DOHH2 (cell line): ENCODE results near the gene SOST.

Experiments
- H3F3A ChIP-seq: fragments of 200-600 bp; sonication (generic), shearing (Covaris generic); 2 replicates; pipeline ENCODE4 v1.6.0; 2016; ENCODE audit warnings: antibody characterized with exemption, mild to moderate bottlenecking; ENCODE audit not compliant: control insufficient read depth, insufficient read depth
- H3K27ac ChIP-seq: fragments of 200-600 bp; sonication (generic); 2 replicates; pipeline ENCODE4 v1.5.1; 2014; ENCODE audit warnings: low read depth, mild to moderate bottlenecking, low read length, moderate library complexity
- H3K27me3 ChIP-seq: fragments of 200-600 bp; sonication (generic); 2 replicates; pipeline ENCODE4 v1.6.1; 2014; ENCODE audit warnings: mild to moderate bottlenecking, low read length, mixed read lengths; ENCODE audit not compliant: control insufficient read depth
- H3K36me3 ChIP-seq: fragments of 200-600 bp; sonication (generic); 2 replicates; pipeline ENCODE4 v1.6.1; 2014; ENCODE audit warnings: mild to moderate bottlenecking, low read length, moderate library complexity, mixed read lengths; ENCODE audit not compliant: control insufficient read depth
- H3K4me1 ChIP-seq: fragments of 200-600 bp; sonication (generic); 2 replicates; pipeline ENCODE4 v1.6.1; 2014; ENCODE audit warnings: mild to moderate bottlenecking, low read length, mixed read lengths; ENCODE audit not compliant: control insufficient read depth
- H3K4me2 ChIP-seq: fragments of 200-600 bp; sonication (generic); 2 replicates; pipeline ENCODE4 v1.6.0; 2014; ENCODE audit warnings: mild to moderate bottlenecking, low read length, moderate library complexity
- H3K4me3 ChIP-seq: fragments of 200-600 bp; sonication (generic); 2 replicates; pipeline ENCODE4 v1.5.1; 2014; ENCODE audit warnings: mild to moderate bottlenecking, low read length, mixed read lengths
- H3K79me2 ChIP-seq: fragments of 200-600 bp; sonication (generic); 2 replicates; pipeline ENCODE4 v1.6.1; 2014; ENCODE audit warnings: mild to moderate bottlenecking, low read length, mixed read lengths; ENCODE audit not compliant: control insufficient read depth
- H3K9me2 ChIP-seq: fragments of 200-600 bp; sonication (generic); replicated peaks from 2 replicates; pipeline ENCODE4 v1.6.1; 2014; ENCODE audit warnings: mild to moderate bottlenecking, low read length, mixed read lengths; ENCODE audit not compliant: control insufficient read depth
- H3K9me3 ChIP-seq: fragments of 200-600 bp; sonication (generic); 2 replicates; pipeline ENCODE4 v1.6.1; 2014; ENCODE audit warnings: antibody characterized with exemption, low read length, mixed read lengths; ENCODE audit not compliant: control insufficient read depth, insufficient read depth
- H4K20me1 ChIP-seq: fragments of 200-600 bp; sonication (generic); 2 replicates; pipeline ENCODE4 v1.6.0; 2014; ENCODE audit warnings: low read depth, mild to moderate bottlenecking, antibody characterized with exemption, low read length, moderate library complexity; ENCODE audit not compliant: control insufficient read depth, insufficient read depth
- CTCF ChIP-seq: fragments of 200-600 bp; sonication (generic); IDR thresholded peaks from one replicate; pipeline ENCODE4 v1.5.1; 2014; ENCODE audit warnings: antibody characterized with exemption, mild to moderate bottlenecking, low read depth, low read length; ENCODE audit not compliant: poor library complexity, severe bottlenecking
- EZH2phosphoT487 ChIP-seq: fragments of 200-600 bp; sonication (generic); IDR thresholded peaks from 2 replicates; pipeline ENCODE4 v1.6.1; 2017; ENCODE audit warnings: borderline replicate concordance, mild to moderate bottlenecking, antibody characterized with exemption, low read length, moderate library complexity, mixed read lengths

SOST gene

GRCh38 chr17:43782913-43783680 lies 24.5 kb upstream of the SOST start:
- no peaks in the 10 kb centered on the region for H3K9me3 ChIP-seq
- no peaks in the 10 kb centered on the region for H3F3A ChIP-seq
- no peak for TF ChIP-seq CTCF
- TF ChIP-seq EZH2phosphoT487 = no peak
- H3K79me2 ChIP-seq = no peaks in the 10 kb centered on the region
- peaks cover 46% of the 10 kb centered on the region for H3K27me3 ChIP-seq
- no peaks in the 10 kb centered on the region for H4K20me1 ChIP-seq
- H3K4me3 ChIP-seq = no peak overlapping the region
- H3K9me2 ChIP-seq = no peaks in the 10 kb centered on the region
- H3K4me1 ChIP-seq = peaks cover 10% of the 10 kb centered on the region; the same call in 1 of the 2 replicates
- no peaks in the 10 kb centered on the region for H3K36me3 ChIP-seq
- no peak overlapping the region for H3K27ac ChIP-seq
- H3K4me2 ChIP-seq = no peak overlapping the region

GRCh38 chr17:43780135-43780534 lies 21.5 kb upstream of the SOST start, which contains the start of gene CFAP97D1:
Gene CFAP97D1, plus strand, starts transcription at chr17:43780435. Its CDS starts 28 bp downstream, at chr17:43780463.
- Histone ChIP-seq H3K4me2 (peak within 1 kb of the TSS; percentile 97), H3K27ac (no peak within 1 kb of the TSS)
- TF ChIP-seq EZH2phosphoT487 (no peak), CTCF (no peak)

DNA sequence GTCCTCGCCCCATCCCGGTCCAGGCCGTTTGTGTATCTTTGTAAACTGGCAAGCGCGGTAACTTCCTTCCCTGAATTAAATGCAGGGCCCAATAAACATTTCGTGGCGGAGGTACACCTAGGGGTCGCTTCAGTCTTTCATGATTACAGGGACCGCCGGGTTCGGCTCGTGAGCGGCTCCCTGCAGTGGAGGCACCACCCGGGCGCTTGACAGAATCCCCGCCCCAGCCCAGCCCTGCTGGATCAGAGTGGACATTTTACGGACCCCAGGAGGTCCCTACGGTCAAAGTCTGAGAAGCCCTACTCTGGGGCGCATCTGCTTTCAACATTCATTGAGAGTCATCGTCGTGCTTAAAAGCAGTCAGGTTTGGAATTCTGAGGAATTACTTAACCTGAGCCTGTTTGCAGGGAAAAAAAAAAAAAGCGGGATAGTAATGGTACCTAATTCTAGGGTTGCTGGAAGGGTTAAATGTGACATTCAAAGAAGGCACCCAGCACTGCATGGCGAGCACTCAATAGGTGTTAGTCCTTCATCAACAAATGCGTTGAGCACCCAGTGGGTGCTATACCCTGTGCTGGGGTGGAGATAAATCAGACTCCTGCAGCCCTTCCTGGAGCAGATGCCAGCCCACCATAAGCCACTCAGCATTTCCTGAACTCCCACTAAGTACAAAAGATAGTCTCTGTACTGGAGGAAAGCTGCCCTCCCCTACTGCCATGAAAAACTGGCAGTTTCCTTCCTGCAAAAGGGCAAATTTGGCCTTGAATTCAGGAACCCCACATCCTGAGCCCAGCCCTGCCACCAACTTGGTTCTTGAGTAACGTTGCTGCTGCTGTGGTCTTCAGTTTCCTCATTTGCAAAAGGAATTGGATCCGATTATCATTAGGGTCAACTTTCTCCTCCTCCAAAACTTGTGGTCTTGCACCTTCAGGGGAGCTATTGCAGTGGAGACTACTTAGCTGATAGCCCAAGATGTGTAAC lies 20.8 kb upstream of the SOST start:
- peaks cover 11% of the 10 kb centered on the region; the same call in 1 of the 2 replicates for H3K4me1 ChIP-seq
- H4K20me1 ChIP-seq = no peaks in the 10 kb centered on the region
- TF ChIP-seq CTCF (peak; percentile 24), EZH2phosphoT487 (0 out of 2 replicates have a peak, but pooled peaks have one; percentile 61)
- H3K9me2 ChIP-seq = no peaks in the 10 kb centered on the region
- H3K79me2 ChIP-seq = no peaks in the 10 kb centered on the region
- H3K4me2 ChIP-seq = peak overlapping the region; percentile 97
- no peak overlapping the region for H3K27ac ChIP-seq
- H3K4me3 ChIP-seq = peak overlapping the region; percentile 86
- H3K27me3 ChIP-seq = peaks cover 42% of the 10 kb centered on the region
- H3F3A ChIP-seq = no peaks in the 10 kb centered on the region
- no peaks in the 10 kb centered on the region for H3K36me3 ChIP-seq
- no peaks in the 10 kb centered on the region for H3K9me3 ChIP-seq

More at GRCh38 chr17:43780135-43780534, 21.5 kb upstream of the SOST start, which contains the start of gene CFAP97D1:
- H3F3A ChIP-seq = no peaks in the 10 kb centered on the region
- H4K20me1 ChIP-seq = no peaks in the 10 kb centered on the region
- H3K9me3 ChIP-seq = no peaks in the 10 kb centered on the region
- peaks cover 11% of the 10 kb centered on the region; the same call in 1 of the 2 replicates for H3K4me1 ChIP-seq
- H3K9me2 ChIP-seq = no peaks in the 10 kb centered on the region
- H3K27me3 ChIP-seq = peaks cover 48% of the 10 kb centered on the region
- H3K4me3 ChIP-seq = peak within 1 kb of the TSS; percentile 86
- no peaks in the 10 kb centered on the region for H3K36me3 ChIP-seq
- H3K79me2 ChIP-seq = no peaks in the 10 kb centered on the region
